CD4-positive, alpha-beta memory T cell (primary cell): ENCODE results near the gene PIK3C2G. TPM values are rescaled to one million over a fixed set of nuclear protein-coding genes. Genes with fewer than 3 reads are reported as not detected.

Experiments
- CTCF ChIA-PET: fragments of 350-600 bp; sonication (Branson Sonifier 250); formaldehyde crosslinking; loops from one replicate; lab custom pipeline; 2021; ENCODE audit warnings: inconsistent platforms; ENCODE audit not compliant: partially characterized antibody; lab: Charles Lee
- POLR2A ChIA-PET: fragments of 350-600 bp; sonication (Branson Sonifier 250); formaldehyde crosslinking; loops from one replicate; lab custom pipeline; 2021; ENCODE audit not compliant: partially characterized antibody; lab: Charles Lee
- DNase-seq, 5 donors: peaks; one replicate each; pipeline versions ENCODE4 v3.0.0 to v3.0.0-alpha.2; 2020 to 2022; ENCODE audit warnings: mixed read lengths in 1 of 5
- H3K27ac ChIP-seq: one replicate; pipeline ENCODE4 v1.7.0; 2013; ENCODE audit warnings: low read depth, low read length
- H3K27me3 ChIP-seq: 2 replicates; pipeline ENCODE4 v1.7.0; 2013; ENCODE audit warnings: mild to moderate bottlenecking, low read length, moderate library complexity; ENCODE audit not compliant: insufficient read depth
- H3K36me3 ChIP-seq: 2 replicates; pipeline ENCODE4 v1.7.0; 2013; ENCODE audit warnings: mild to moderate bottlenecking, low read length, moderate library complexity; ENCODE audit not compliant: insufficient read depth
- H3K4me1 ChIP-seq: 2 replicates; pipeline ENCODE4 v1.7.0; 2013; ENCODE audit warnings: mild to moderate bottlenecking, low read length, moderate library complexity; ENCODE audit not compliant: insufficient read depth
- H3K4me3 ChIP-seq, 2 donors: one replicate each; pipeline ENCODE4 v1.7.0; 2013; ENCODE audit warnings: low read length in 2 of 2, mild to moderate bottlenecking in 1 of 2
- H3K9me3 ChIP-seq, 2 donors: one replicate each; pipeline ENCODE4 v1.7.0; 2013; ENCODE audit warnings: low read length in 2 of 2, control low read depth in 1 of 2; ENCODE audit not compliant: control insufficient read depth in 1 of 2
- H3K27ac Mint-ChIP-seq, 7 donors: one replicate each; pipeline ENCODE4 v1.8.0; 2020 to 2021; ENCODE audit warnings: mixed read lengths in 7 of 7, mild to moderate bottlenecking in 6 of 7, inconsistent platforms in 3 of 7, moderate library complexity in 3 of 7
- H3K27me3 Mint-ChIP-seq, 2 donors: one replicate each; pipeline ENCODE4 v1.8.0; 2020 to 2021; ENCODE audit warnings: mixed read lengths in 2 of 2
- H3K36me3 Mint-ChIP-seq, 2 donors: one replicate each; pipeline ENCODE4 v1.8.0; 2020 to 2021; ENCODE audit warnings: mixed read lengths in 2 of 2, inconsistent platforms in 1 of 2, mild to moderate bottlenecking in 1 of 2
- H3K4me1 Mint-ChIP-seq, 4 donors: one replicate each; pipeline ENCODE4 v1.8.0; 2020 to 2021; ENCODE audit warnings: mixed read lengths in 4 of 4, mild to moderate bottlenecking in 1 of 4
- H3K4me3 Mint-ChIP-seq, 8 donors: one replicate each; pipeline ENCODE4 v1.8.0; 2020 to 2021; ENCODE audit warnings: mixed read lengths in 8 of 8, mild to moderate bottlenecking in 7 of 8, moderate library complexity in 6 of 8, inconsistent platforms in 3 of 8
- H3K9me3 Mint-ChIP-seq, 8 donors: one replicate each; pipeline ENCODE4 v1.8.0; 2020 to 2021; ENCODE audit warnings: mixed read lengths in 8 of 8, mild to moderate bottlenecking in 5 of 8, inconsistent platforms in 3 of 8, moderate library complexity in 1 of 8
- intact Hi-C: fragments of 100-400 bp; cut with micrococcal nuclease; formaldehyde crosslinking; loops from one replicate; pipeline ENCODE4 v1.15.1; 2023
- polyA plus RNA-seq, 2 donors: library from polyadenylated mRNA; unstranded; fragments of 300-500 nt; fragmentation: Illumina TruSeq; gene quantifications; one replicate each; pipeline ENCODE4 v1.2.3, GENCODE V29; 2021
- total RNA-seq, 2 experiments: library from RNA; stranded (reverse); gene quantifications; one replicate each; pipeline ENCODE4 v1.2.3, GENCODE V29; 2021

The PIK3C2G gene
- total and polyA plus RNA-seq, 4 experiments from 2014 or later: not detected

DNA sequence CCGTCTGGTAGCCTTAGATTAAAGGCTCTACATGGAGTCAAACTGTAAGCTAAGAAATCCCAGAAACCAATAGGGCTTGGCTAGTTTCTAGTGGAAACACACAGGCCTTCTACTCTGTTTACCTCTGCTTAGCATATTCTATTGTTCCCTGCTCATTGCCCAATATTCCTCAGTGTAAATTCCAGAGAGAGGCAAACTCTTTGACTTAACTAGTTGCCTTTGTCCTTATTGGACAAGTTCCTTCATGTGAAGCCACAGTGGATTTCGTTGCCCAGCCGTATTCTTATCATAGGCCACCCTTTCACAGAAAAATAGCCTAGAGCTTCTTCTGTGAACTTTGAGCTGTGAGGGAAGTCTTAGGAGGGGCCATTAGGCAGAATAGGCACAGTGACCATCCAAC lies 290.4 kb downstream of the PIK3C2G start:
- no peaks in the 10 kb centered on the region for H3K4me1 Mint-ChIP-seq
- DNase-seq: no peak
- no peaks in the 10 kb centered on the region for H3K36me3 Mint-ChIP-seq
- no peaks in the 10 kb centered on the region for H3K27me3 Mint-ChIP-seq
- no peak overlapping the region for H3K4me3 Mint-ChIP-seq
- Histone ChIP-seq H3K27me3 (no peaks in the 10 kb centered on the region), H3K36me3 (no peaks in the 10 kb centered on the region), H3K4me3 (no peak overlapping the region), H3K27ac (no peak overlapping the region), H3K4me1 (no peaks in the 10 kb centered on the region), H3K9me3 (no peaks in the 10 kb centered on the region)
- intact Hi-C loops: no loop called here
- ChIA-PET POLR2A (no interaction called here), CTCF (interaction anchor here (1.3 kb wide), 1 partner anchor 10 kb away, joined by 3 read pairs; no protein-coding TSS in a partner anchor)
- H3K27ac Mint-ChIP-seq: no peak overlapping the region
- peaks cover 0 to 8% (median 0%) of the 10 kb centered on the region in 8 donors for H3K9me3 Mint-ChIP-seq

DNA sequence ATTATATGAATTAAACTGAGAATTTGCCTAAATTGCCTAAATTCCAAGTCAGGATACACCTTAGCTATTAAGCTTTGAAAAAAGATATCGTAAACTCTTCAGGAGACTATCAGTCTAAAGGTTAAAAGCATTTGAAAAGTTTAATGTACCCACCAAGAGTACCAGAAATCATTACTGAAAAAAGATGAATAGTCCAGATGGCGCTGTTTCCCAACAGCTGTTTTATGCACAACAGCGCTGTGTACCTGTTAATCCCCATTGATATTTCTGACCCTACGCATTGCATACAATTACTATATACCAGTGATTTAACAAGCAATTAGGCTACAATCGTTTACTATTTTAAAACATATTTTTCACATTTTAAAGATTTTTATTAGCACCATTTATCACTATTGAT lies 291.5 kb downstream of the PIK3C2G start:
- H3K36me3 Mint-ChIP-seq: no peaks in the 10 kb centered on the region
- H3K9me3 Mint-ChIP-seq: peaks cover 0 to 8% (median 0%) of the 10 kb centered on the region in 8 donors
- CTCF ChIA-PET: no interaction called here

DNA sequence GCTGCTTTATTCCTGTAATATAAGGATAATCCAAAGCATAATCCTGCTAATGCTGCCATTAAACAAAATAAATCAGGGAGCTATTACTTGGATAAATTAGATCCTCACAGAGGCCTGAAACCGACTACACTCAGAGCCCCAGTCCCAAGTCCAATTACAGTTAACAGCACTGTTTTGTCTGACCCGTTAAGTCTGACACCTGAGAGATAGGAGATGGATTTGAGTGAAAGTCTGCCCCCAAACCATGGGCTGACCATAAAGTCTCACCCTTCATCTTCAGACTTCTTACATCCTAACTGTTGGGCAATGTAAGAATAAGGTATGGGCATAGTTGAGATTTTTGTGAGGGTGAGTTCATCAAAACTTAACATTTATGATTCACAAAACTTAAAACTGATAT lies 294.8 kb downstream of the PIK3C2G start:
- peaks cover 0 to 1% (median 0%) of the 10 kb centered on the region in 4 donors for H3K4me1 Mint-ChIP-seq
- H3K27me3 ChIP-seq: no peaks in the 10 kb centered on the region
- intact Hi-C loops: no loop called here
- H3K27ac ChIP-seq: no peak overlapping the region
- no peak overlapping the region for H3K27ac Mint-ChIP-seq
- no peak overlapping the region for H3K4me3 ChIP-seq
- no peaks in the 10 kb centered on the region for H3K27me3 Mint-ChIP-seq
- H3K9me3 ChIP-seq: no peaks in the 10 kb centered on the region
- H3K36me3 Mint-ChIP-seq: no peaks in the 10 kb centered on the region
- ChIA-PET CTCF (no interaction called here), POLR2A (no interaction called here)
- H3K4me3 Mint-ChIP-seq: no peak overlapping the region
- no peaks in the 10 kb centered on the region for H3K4me1 ChIP-seq
- H3K9me3 Mint-ChIP-seq: peaks cover 0 to 5% (median 1%) of the 10 kb centered on the region in 8 donors
- no peaks in the 10 kb centered on the region for H3K36me3 ChIP-seq
- DNase-seq: no peak

More for the DNA sequence above, 291.5 kb downstream of the PIK3C2G start:
- no peak overlapping the region for H3K4me3 ChIP-seq
- Mint-ChIP-seq H3K27ac (no peak overlapping the region), H3K27me3 (no peaks in the 10 kb centered on the region), H3K4me1 (no peaks in the 10 kb centered on the region), H3K4me3 (no peak overlapping the region)
- intact Hi-C loops: no loop called here
- no peaks in the 10 kb centered on the region for H3K4me1 ChIP-seq
- H3K36me3 ChIP-seq: no peaks in the 10 kb centered on the region
- POLR2A ChIA-PET: no interaction called here
- H3K27me3 ChIP-seq: no peaks in the 10 kb centered on the region
- H3K27ac ChIP-seq: no peak overlapping the region
- no peaks in the 10 kb centered on the region for H3K9me3 ChIP-seq
- no peak for DNase-seq

DNA sequence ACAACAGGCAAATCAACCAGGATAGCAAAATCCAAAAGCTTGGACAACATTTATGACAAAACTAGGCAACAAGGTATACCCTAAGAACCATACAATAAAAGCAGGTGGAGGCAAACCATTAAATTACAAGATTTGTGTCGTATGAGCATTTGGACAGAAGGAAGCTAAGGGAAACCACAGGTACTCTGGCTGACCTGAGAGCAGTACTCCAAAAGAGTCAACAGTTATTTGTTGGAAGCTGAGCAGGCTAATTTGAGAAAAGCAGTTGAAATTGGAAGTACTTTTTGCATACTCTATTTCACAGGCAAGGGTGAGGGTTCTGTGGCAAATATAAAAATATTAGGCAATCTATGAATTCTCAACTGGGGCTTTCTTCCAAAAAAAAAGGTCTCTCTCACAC lies 297.9 kb downstream of the PIK3C2G start:
- Mint-ChIP-seq H3K4me1 (peaks cover 0 to 1% (median 0%) of the 10 kb centered on the region in 4 donors), H3K27ac (no peak overlapping the region), H3K36me3 (no peaks in the 10 kb centered on the region), H3K4me3 (no peak overlapping the region), H3K9me3 (peaks cover 0 to 5% (median under 1%) of the 10 kb centered on the region in 8 donors), H3K27me3 (no peaks in the 10 kb centered on the region)
- Histone ChIP-seq H3K27me3 (no peaks in the 10 kb centered on the region), H3K36me3 (no peaks in the 10 kb centered on the region), H3K4me1 (no peaks in the 10 kb centered on the region), H3K9me3 (no peaks in the 10 kb centered on the region), H3K4me3 (no peak overlapping the region), H3K27ac (no peak overlapping the region)
- intact Hi-C loops: no loop called here
- no peak for DNase-seq
- ChIA-PET CTCF (no interaction called here), POLR2A (no interaction called here)

DNA sequence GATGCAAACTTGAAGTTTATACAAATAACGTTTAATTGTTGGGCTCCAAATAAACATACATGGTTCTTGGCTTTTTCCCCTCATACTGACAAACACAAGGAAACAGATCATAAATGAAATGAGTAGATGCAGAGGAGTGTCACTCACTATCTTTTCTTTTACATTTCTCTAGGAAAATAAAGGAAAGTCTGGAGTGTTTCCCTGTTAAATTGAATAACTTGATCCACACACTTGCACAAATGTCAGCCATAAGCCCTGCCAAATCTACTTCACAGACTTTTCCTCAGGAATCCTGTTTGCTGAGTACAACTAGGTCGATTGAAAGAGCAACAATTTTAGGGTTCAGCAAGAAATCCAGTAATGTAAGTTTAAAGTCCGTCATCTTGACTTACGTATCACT lies 301.2 kb downstream of the PIK3C2G start:
- no peaks in the 10 kb centered on the region for H3K9me3 ChIP-seq
- Mint-ChIP-seq H3K27ac (no peak overlapping the region), H3K4me3 (no peak overlapping the region), H3K4me1 (peaks cover 0 to 1% (median 0%) of the 10 kb centered on the region in 4 donors), H3K9me3 (peaks cover 0 to 5% (median under 1%) of the 10 kb centered on the region in 8 donors), H3K36me3 (no peaks in the 10 kb centered on the region), H3K27me3 (no peaks in the 10 kb centered on the region)
- ChIA-PET POLR2A (no interaction called here), CTCF (no interaction called here)
- H3K4me1 ChIP-seq: no peaks in the 10 kb centered on the region
- DNase-seq: no peak
- no peak overlapping the region for H3K27ac ChIP-seq
- no peaks in the 10 kb centered on the region for H3K27me3 ChIP-seq
- H3K36me3 ChIP-seq: no peaks in the 10 kb centered on the region
- intact Hi-C loops: no loop called here
- no peak overlapping the region for H3K4me3 ChIP-seq

DNA sequence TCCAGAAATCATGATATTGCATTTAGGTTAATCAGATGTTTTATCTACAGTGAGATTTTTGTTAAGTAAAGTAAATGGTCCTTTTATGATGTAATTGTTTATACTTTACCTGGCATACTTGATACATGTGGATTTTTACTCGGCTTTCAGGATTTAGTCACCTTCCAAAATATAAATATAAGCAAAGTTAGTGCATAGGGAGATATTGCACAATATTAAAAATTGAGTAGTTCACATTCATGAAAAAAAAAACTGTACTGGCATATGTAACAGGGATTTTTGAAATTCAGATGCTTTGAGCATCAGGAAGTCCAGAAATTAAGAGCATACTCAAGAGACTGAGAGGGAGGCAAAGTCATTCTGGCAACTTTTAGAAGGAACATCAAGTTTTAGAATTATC lies 303.0 kb downstream of the PIK3C2G start:
- no peak for DNase-seq
- H3K36me3 ChIP-seq: no peaks in the 10 kb centered on the region
- no peak overlapping the region for H3K4me3 Mint-ChIP-seq
- peaks cover 0 to 8% (median under 1%) of the 10 kb centered on the region in 8 donors for H3K9me3 Mint-ChIP-seq
- no peaks in the 10 kb centered on the region for H3K4me1 ChIP-seq
- no peak overlapping the region for H3K4me3 ChIP-seq
- H3K27me3 ChIP-seq: no peaks in the 10 kb centered on the region
- H3K36me3 Mint-ChIP-seq: no peaks in the 10 kb centered on the region
- H3K27ac Mint-ChIP-seq: no peak overlapping the region
- no peak overlapping the region for H3K27ac ChIP-seq
- peaks cover 0 to 1% (median 0%) of the 10 kb centered on the region in 4 donors for H3K4me1 Mint-ChIP-seq
- H3K27me3 Mint-ChIP-seq: no peaks in the 10 kb centered on the region
- ChIA-PET CTCF (no interaction called here), POLR2A (no interaction called here)
- intact Hi-C loops: no loop called here
- no peaks in the 10 kb centered on the region for H3K9me3 ChIP-seq

DNA sequence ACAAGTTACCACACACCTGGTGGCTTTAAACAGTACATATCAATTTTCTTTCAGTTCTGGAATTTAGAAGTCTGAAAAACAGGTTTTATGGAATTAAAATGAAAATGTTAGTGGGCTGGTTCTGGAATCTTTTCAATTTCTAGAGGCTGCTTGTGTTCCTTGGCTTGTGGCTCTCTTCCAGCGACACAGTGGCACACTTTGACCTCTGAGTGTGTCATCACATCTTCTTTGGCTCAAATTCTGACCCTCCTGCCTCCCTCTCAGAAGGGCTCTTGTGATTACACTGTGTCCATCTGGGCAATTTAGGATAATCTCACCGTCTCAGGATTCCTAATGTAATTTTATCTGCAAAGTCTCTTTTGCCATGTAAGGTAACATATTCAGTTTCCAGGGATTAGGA lies 306.5 kb downstream of the PIK3C2G start:
- no peak for DNase-seq
- Histone ChIP-seq H3K4me1 (no peaks in the 10 kb centered on the region), H3K4me3 (no peak overlapping the region), H3K9me3 (no peaks in the 10 kb centered on the region), H3K36me3 (no peaks in the 10 kb centered on the region), H3K27me3 (no peaks in the 10 kb centered on the region), H3K27ac (no peak overlapping the region)
- no peak overlapping the region for H3K4me3 Mint-ChIP-seq
- peaks cover 0 to 6% (median 0%) of the 10 kb centered on the region in 8 donors for H3K9me3 Mint-ChIP-seq
- ChIA-PET POLR2A (no interaction called here), CTCF (no interaction called here)
- peak overlapping the region in 1 of 7 donors; percentile 59 for H3K27ac Mint-ChIP-seq
- H3K36me3 Mint-ChIP-seq: no peaks in the 10 kb centered on the region
- no peaks in the 10 kb centered on the region for H3K27me3 Mint-ChIP-seq
- intact Hi-C loops: no loop called here
- no peaks in the 10 kb centered on the region for H3K4me1 Mint-ChIP-seq

DNA sequence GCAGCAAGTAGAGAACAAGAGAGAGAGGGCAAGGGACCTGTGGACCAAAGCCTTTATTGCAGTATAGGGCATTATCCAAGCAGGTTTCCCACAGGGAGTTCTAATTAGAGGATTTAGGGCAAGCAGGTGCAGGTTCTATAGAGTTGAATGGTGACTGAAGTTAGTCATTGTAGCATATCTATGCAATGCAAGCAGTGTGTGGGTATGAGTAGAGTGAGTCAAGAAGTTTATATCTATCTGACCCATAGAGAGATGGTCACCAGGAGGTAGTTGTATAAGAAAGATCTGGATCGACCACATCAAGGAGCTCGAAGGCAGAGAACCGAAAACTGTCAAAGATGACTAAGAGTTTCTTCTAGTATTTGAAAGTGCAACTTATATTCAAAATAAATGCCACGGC lies 309.2 kb downstream of the PIK3C2G start:
- Histone ChIP-seq H3K9me3 (no peaks in the 10 kb centered on the region), H3K27ac (no peak overlapping the region), H3K4me1 (no peaks in the 10 kb centered on the region), H3K27me3 (no peaks in the 10 kb centered on the region), H3K36me3 (no peaks in the 10 kb centered on the region), H3K4me3 (no peak overlapping the region)
- intact Hi-C loops: no loop called here
- Mint-ChIP-seq H3K27ac (no peak overlapping the region), H3K4me1 (no peaks in the 10 kb centered on the region), H3K27me3 (no peaks in the 10 kb centered on the region), H3K9me3 (peaks cover 0 to 8% (median 2%) of the 10 kb centered on the region in 8 donors), H3K4me3 (no peak overlapping the region), H3K36me3 (no peaks in the 10 kb centered on the region)
- DNase-seq: no peak
- CTCF ChIA-PET: no interaction called here
- POLR2A ChIA-PET: no interaction called here
